Stimulated activated CD4-positive, alpha-beta T cell treated with anti-CD3 and anti-CD28 coated beads, Interleukin-1b, Interleukin-23, amount 100 ng/mL, for 48 hours (primary cell): ENCODE results near the gene RET.

Source experiments
- DNase-seq: peaks from one replicate; pipeline ENCODE4 v3.0.0-alpha.2; 2020

The RET gene

DNA sequence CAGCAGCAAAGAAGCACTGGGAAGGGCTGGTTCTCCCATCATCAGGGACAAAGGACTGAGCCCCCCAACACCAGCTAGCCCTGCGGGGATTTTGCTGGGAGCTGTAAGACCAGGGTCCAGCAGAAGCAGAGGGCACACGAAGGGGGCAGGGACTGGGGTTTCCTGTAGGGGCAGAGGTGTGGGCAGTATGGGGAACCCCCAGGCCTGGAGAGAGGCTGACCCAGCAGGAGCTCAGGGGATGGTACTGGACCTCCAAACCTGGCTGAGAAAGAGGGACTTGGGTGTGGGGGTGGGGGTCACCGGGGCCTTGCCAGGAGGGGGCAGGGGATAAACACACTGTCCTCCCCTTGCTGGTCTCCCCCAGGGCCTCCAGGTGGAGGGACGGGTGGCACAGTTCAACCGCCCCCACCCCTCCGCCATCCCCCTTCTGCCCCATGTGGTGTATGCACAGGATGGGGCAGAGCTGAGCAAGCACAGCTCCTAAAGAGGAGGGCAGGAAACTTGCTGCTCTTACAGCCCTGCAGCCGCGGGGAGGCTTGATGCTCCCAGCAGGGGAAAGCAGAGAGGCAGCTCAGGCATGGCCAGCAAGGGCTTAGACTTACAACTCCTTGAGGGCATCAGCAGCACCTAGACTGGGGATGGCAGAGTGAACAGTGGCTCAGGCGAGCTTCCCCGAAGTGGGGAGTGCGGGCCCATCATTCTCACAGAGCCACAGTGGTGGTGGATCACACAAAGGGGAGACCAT, 12.4 kb upstream of the RET start:
- no peak for DNase-seq

DNA sequence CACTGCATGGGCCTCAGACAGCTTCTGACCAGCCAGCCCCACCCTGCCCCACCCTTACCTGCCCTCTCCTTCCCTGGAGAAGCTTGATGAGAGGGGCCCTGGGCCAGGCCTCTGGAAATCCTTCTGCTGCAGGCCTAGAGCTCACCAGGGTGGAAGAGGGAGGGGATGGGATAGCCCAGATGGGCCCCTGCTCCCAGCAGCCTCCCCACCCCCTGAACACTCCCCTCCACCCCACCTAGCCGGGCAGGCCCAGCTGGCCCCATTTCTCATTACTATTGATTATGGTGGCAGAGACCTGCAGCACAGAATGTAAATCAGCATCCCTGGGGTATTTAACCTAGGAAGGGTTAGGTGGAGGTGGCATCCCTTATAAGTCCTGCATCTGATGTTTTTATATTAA, 11.6 kb upstream of the RET start:
- DNase-seq, result no peak

DNA sequence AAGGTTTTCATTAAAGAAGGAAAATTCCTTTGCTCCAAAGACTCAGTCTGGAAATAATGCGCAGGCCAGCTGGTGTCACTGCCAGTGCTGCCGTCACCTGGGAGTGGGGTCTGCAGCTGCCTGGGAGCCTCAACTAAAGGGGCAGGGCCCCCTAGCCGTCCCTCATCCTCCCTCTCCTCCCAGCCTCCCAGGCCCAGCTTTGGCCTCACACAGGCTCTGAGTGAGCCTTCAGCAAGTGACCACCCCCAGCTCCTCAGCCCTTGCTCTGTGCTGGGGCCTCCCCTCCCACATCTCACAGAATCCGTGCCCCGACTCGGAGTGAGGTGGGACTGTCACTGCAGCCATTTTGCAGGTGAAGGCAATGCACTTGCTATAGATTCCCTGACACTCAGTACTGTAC, 11.1 kb upstream of the RET start:
- DNase-seq, result no peak

DNA sequence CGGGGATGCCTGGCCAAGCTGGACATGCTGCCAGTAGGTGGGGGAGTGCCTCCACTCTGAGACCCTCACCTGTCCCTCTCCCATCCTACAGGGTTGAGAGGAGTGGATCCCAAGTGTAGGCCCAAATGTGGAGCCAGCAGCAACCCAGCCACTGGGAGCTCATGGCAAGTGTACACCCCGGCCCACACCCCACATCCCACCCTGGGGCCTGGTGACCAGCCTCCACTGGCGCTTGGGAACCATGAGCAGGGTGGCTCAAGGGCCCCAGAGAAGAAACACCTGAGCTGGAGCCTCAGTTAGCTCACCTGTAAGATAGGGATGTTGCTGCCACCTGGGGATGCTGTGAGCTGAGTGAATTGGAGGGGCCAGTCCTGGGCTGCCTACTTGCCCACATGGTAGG, 10.4 kb upstream of the RET start:
- no peak for DNase-seq

DNA sequence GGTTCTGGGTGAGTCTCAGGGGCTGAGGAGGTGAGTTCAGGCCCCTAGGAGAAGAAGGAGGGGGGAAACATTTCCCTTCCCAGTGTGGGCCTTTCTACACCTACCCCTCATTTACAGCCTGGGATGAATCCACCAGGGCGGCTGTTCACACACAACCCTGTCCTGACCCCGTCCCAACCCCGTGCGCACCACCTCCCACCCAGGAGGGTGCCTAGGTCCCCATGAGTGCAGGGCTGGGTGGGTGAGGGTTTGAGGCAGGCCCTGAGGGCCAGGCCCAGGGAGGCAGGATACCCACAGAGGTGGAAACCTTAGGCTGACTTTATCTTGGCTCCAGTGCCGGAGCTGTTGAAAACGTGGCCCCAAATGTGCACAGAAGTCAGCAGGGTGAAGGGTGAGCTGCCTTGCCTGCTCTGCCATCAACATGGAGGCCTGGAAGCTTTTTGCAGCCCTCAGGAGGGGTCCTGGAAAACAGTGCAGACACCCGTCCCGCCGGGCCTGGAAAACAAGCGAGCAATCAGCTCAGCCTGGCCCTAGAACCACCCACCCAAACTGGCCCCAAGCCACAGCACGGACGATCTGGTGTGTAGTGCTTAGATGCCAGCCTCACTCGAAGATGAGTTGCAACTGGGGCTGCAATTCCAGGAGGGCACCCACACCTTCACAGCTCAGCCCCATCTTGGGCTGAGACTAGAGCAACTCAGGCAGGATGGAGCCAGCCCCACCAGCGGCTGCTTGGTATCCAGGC, 9.3 kb upstream of the RET start:
- no peak for DNase-seq

DNA sequence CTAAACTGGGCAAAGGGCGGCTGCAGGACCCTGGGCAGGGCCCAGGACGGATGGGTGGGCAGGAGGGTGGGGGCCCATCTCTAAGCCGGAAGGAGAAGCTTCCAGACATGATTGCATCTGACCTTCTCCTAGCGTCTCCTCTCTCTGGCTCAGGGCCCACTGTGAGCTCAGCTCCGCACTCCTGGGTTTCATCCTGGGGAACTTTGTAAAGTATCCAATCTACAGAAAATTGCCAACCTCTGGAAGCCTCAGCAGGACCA, 8.8 kb upstream of the RET start:
- no peak for DNase-seq

DNA sequence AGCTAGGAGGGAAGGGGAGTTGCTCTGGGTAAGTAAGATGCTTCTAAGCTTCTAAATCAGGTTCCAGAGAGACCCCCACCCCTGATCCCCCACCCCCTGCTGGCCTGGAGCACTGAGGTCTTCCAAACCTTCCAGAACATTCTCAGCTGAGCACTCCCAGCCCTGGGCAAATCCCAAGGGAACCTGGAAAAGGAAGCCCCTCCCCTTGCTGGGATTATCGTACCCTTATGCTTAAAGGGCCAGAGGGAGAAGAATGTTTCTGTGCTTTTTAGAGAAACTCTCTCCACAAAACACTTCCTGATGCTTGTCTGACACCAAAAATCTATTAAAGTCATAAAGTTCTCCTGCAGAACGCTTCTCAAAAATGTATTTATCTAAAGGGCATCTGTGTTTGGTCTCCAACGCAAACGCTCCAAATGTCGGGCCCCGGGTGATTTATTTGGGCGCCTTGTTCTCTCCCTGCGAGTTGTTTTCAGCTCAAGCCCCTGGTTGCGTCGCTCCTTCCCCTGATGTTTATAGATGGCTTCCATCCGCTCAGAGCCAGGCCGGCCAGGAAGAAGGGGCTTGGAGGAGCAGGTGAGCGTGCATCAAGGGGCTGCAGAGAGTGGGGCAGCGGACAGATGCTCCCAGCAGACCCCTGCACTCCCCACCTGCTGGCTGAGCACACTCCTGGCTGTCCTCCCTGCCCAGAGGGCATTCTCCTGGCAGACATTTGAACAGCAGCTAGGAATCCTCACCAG, 8.2 kb upstream of the RET start:
- no peak for DNase-seq

DNA sequence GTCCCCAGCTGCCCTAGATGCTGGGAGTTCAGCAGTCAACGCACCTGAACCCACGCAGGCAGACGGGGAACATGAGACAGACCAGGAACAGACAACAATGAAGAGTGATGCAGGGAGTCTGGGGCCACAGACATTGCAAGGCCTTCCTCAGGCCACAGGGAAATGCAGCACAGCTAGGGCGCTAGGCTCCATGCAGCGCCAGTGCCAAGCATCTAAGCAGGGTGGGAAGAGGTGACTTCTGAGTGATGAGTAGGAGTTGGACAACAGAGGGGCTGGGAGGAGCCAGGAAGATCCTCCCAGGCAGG, 7.7 kb upstream of the RET start:
- DNase-seq, result no peak

DNA sequence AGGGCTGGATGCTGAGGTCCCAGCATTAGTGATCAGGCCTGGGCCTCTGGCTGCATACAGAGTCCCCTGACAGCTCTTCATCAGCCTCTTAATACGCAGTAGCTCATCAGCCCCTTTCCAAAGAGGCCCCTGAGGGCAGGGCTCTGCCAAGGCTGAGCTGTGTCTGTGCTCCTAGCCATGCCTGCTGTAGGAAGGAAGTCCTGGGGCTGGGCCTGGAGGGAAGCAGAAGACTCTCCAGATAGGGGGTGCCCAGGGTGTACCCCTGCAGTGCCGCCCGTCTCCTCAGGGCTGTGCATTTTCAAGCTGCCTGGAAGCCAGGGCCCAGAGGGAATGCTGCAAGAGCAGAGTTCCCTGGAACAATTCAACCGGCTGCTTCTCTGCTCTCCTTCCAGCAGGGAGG, 7.3 kb upstream of the RET start:
- DNase-seq, result no peak

DNA sequence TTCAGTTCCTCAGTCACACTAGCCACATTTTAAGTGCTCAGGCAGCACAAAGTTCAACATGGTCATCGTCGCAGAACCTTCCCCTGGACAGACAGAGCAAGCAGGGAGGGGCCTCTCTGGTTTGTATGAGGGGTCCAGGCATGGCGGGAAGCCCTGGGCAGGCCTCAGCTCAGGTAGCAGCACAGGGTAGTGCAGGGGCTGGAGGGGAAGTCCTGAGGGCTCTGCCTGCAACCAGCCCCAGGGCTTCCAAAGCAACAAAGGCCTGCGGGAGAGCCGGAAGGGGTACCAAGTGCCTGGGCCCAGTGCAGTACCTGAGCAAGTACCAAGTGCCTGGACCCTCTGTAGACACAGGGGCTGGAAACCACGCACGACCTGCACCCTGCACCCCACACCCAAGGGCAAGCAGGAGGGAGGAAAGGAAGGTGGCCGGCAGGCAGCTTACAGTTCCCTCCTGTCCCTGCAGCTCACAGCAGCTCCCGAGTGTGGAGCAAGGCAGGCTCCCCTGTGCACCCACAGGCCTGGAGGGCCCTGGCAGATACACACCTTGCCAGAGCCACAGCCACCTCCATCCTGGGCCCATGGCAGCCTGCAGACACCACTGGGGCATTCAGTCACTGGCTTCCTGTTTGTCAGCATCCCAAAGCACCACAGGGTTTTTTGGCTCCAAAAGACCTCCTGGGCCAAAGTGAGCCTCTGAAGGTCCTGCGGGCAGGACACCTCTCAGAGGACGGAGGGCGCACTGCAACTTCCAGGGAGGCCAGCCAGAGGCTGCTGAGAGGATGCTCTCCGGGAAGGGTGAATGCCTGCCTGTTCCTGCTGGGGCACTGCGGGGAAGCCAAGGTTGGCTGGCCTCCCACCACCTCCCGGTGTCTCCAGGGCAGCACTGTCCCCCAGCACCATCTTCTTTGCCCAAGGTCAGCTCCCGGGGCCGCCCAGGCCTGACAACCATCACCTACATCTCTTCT, 6.5 kb upstream of the RET start:
- DNase-seq, result no peak

DNA sequence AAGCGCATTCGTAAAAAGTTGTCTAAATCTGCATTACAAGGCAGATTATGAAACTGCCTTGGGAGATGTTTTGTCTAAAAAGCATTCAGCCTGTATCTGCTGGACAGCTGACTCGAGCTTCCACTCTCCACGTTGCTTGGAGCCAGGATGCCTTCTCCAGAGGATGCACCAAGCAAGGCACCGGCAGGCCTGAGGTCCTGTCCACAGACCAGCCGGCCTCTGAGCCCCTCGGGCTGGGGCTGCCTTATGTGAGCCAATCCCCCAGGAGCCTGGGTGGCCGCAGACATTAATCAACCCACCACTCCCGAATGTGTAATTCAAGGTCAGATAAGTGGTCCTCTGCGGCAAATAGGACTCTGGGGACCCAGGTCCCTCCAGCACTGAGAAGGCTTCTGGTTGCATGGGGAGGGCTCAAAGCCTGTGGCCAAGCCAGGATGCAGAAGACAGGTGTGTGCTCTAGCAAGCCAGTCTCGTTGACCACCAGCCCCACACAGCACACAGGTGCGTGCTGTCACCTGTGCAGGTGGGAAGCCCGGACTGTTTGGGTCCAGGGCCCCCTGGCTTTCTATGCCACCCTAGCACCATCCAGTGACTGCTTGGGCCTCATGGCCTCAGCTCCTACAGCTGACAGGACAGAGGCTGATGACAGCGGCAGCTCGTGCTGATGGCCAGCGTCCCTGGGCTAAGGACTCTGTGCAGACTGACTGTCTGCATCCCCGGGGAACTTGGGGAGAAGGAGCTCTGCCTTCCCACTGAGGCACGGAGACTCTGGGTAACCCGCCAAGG, 4.8 kb upstream of the RET start:
- no peak for DNase-seq

DNA sequence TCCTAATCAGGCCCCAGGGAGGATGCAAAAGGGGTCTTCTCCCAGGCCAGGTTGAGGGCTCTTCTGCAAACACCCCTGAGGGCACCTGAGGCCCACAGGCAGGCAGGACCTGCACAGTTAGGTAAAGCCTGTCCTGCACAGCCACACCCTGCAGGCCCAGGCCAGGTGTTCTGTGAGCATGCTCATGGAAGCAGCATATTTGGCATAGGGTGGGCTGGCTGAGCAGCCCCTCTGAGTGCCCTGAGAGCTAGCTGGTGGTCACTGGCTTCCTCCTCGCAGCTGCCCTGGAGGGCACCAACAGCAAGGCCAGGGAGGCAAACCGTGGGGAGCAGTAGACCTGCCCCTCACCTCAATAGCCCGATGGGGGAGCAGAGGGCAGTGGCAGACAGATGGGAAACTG, 3.7 kb upstream of the RET start:
- no peak for DNase-seq

DNA sequence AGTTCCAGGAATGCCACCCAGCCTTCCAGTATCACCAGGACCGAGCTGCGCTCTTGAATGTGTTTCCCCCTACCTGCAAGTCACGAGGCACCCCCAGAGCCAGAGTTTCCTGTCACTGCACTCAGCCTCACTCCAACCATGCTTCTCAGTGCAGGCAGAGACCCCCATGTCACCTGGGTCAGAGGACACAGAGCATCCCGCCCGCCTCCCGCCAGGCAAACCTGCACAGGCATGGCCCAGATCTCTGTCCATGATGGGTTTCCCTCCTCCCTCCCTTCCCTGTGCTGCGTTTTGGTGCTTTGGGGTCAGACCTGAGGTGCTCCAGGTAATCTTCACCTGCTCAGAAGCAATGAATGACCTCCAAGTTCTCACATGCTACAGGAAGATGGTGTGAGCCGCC, 3.1 kb upstream of the RET start:
- DNase-seq, result no peak

DNA sequence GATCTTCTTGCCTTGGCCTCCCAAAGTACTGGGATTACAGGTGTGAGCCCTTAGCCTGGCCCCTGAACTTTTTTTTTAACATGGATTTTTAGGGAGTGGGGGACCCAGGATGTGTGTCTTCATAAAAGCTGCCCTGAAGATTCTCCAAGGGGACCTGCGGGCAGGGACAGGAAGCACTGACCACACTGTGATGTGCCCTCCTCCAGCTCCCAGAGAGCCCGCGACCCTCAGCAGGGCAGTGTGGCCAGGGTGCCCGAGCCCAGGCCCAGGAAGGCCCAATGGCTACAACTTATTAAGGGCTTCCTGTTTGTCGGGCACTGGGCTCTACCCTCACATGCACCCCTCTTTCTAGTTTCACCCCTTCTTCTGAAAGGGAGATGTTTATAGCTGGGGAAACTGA, 2.5 kb upstream of the RET start:
- DNase-seq, result no peak

DNA sequence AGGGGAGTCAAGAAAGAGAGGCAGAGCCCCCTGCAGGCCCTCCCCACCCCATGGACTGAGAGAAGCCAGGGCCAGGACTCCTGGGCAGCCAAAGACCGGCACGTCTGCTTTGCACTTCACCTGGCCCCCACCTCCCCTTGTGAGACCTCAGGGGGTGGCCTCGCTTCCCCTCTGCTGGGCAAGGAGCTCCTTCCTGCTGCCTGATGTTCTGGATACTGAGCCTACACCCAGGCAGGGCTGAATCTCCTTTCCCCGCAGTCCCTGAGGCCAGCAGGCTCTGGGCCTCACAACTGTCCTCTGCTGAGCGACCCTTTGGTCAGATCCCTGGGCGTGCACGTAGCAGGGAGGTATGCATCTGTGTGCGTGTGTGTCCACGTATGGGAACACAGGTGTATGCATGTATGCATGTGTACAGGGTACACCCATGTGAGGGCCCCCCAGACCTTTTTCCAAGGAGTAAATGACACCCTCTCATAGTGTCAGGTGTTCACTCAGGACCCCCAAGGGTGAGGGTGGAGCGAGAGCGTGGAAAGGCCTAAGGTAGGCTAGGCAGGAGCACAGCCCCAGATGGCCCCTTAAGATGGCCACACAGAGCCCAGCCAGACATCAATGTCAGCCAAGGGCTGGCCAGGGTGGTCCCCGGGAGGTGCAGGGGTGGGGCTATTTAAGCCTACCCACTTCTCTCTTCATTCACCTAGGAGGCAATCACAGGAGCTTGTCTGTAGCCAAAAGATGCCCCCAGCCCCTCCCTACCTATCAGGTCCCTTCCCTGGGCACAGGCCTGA, 1.9 kb upstream of the RET start:
- no peak for DNase-seq

DNA sequence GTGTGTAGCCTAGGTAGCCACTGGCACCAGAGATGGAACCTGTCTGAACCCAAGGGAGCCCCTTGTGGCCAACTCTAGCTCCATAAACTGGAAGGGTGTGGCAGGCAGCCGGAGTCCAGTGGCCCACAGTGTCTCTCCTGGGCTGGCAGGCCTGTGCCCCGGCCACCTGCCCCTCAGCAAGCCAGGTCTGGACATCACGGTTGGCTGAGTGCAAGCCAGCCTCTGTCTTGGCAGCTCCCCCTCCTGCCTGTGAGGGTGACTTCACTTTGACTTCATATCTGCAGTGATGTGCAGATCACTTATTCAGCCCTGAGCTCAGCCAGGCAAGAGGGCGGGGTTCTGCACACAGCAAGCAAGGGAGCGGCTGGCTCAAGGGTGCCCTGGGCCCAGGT, 1.3 kb upstream of the RET start:
- no peak for DNase-seq

DNA sequence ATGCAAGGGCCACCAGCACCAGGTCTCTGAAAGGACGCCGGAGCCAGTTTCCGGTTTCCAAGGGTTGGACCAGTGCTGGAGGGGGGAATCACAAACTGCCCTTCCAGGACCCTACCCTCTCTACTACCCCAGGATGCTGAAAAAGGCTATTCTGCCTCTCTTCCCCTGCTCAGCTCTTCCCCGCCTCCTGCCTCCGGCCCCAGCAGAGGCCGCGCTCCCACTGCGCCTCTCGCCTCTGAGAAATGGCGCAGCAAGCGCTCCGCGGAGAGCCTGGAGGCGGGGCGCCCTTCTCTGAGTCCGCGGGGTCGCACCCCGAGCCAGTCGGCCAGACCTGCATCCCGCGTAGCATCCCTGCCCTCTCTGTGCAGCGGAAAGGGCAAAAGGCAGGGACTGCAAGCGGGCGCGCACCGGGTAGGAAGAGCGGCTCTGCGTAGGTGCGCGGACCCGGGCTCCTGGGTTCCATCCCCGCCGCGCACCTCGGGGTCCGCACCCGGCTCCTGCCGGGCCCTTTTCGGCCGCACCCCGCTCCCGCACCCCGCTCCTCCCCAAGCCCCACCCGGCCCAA, 476 bp upstream of the RET start:
- no peak for DNase-seq

DNA sequence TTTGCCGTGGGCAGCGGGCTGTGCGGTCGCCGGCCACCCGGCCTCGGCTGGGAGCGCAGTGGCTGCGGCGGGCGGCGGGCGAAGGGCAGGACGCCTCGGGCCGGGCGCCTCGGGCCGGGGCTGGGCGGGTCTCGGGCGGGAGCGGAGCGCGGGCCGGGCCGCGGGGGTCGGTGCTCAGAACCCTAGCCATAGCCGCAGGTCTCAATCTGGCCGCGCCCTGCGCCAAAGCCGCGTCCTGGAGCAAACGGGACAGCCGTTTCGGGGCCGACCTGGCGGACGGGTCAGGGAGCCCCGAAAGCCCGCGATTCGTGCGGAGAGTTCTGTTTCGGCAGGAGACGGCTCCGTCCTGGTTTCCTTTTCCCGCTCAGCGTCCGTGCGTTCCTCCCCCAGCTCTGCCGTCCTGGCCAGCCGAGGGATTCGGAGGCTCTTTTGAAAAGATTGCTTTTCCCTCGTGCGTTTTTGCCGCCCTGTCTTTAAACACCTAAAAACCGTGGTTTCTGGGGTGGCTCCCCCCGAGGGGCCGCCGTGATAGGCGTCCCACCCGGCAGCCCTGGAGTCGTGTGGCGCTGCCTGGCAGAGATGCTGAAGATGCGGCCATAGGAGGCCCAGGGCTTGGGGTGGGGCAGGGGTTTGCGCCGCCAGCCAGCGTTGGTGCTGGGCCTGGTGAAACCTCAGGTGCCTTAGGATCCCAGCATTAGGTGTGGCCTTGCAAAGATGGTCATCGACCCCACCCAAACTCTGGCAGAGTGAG, 727 bp downstream of the RET start:
- no peak for DNase-seq

DNA sequence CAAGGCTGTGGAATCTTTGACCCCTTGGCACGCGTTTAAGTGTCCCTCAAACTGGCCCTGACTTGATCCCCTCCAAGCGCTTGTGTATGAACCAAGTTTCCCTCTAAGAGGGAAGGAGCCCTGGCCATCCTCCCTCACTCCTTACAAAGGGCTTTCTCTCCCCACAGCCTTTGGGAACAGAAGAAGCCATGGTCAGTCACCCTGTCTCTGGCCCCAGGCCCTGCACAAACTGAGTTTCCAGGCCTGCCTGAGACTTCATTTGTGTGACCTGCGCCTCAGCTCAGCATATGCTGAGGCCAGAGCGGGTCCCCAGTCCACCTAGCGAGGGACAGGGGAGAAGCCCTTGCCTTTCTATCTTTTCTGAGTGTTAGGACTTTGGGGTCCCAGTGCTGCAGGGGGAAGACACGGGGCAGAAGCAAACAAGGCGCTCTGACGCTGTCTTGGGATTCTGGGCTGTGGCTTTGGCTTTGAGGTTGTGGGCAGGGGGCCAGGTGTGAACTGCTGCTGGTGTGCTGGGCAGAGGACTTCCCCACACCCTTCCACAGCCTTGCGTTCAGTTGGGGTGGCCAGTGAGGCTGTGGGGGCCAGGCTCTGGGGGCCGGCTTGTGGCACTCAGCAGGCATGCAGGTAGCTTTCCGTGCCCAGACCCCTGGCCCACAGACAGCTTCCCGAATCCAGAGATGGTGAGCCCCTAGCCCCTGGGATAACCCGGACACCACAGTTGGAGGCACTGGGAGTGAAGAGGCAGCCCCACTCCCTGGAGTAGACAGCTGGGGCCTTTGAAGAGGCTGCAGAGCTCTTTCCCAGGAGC, 1.5 kb downstream of the RET start:
- DNase-seq, result no peak

DNA sequence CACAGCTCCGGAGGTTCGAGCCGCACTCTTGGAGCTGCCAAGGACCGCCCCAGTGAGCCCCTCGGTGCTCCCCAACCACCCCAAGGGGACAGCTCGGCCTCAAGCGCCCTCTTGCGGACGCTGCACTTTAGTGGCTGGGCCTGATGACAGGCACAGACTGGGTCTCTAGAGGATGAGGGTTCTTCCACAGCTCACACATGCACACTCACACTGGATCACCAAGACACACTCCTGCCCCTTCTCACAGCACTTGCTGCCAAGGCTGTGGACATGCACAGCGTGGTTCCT, 2.1 kb downstream of the RET start:
- peak; percentile 20 for DNase-seq
